Breast epithelium (tissue), 4 donors: ENCODE results near the gene HNMT. TPM values are rescaled to one million over a fixed set of nuclear protein-coding genes. Genes with fewer than 3 reads are reported as not detected.

ENCODE experiments used
- DNase-seq, 2 donors: peaks; one replicate each; pipeline ENCODE4 v3.0.0-alpha.2; 2019; ENCODE audit warnings: low spot score in 2 of 2
- H3K27ac ChIP-seq, 2 donors: fragments of 200-600 bp; sonication (generic) in 1 of 2; one replicate each; pipeline ENCODE4 v1.5.1; 2016 to 2019; ENCODE audit warnings: mild to moderate bottlenecking in 1 of 2
- H3K27me3 ChIP-seq, 2 donors: fragments of 200-600 bp; sonication (generic) in 1 of 2; one replicate each; pipeline versions ENCODE4 v1.5.1 to v1.6.0; 2017 to 2019; ENCODE audit warnings: control low read depth in 1 of 2, mild to moderate bottlenecking in 1 of 2
- H3K36me3 ChIP-seq: fragments of 200-600 bp; one replicate; pipeline ENCODE4 v1.5.1; 2019
- H3K4me1 ChIP-seq, 2 donors: fragments of 200-600 bp; sonication (generic); one replicate each; pipeline ENCODE4 v1.5.1; 2016 to 2019; ENCODE audit warnings: control low read depth in 1 of 2
- H3K4me3 ChIP-seq, 3 donors: fragments of 200-600 bp; sonication (generic); 1 replicate in 2 of 3; 2 replicates in 1 of 3; pipeline ENCODE4 v1.5.1; 2016 to 2019; ENCODE audit warnings: mild to moderate bottlenecking in 3 of 3, moderate library complexity in 2 of 3
- H3K9me3 ChIP-seq, 2 donors: fragments of 200-600 bp; sonication (generic) in 1 of 2; one replicate each; pipeline ENCODE4 v1.5.1; 2016 to 2019; ENCODE audit warnings: control low read depth in 1 of 2
- CTCF ChIP-seq, 3 donors: fragments of 450-650 bp; IDR thresholded peaks; one replicate each; pipeline ENCODE4 v1.5.1; 2016 to 2017; ENCODE audit warnings: antibody characterized with exemption in 3 of 3, mild to moderate bottlenecking in 3 of 3, moderate library complexity in 3 of 3
- POLR2A ChIP-seq: fragments of 450-650 bp; IDR thresholded peaks from one replicate; pipeline ENCODE4 v1.6.1; 2016; ENCODE audit warnings: antibody characterized with exemption, mild to moderate bottlenecking, moderate library complexity
- POLR2AphosphoS5 ChIP-seq, 3 donors: sonication (generic); formaldehyde crosslinking; IDR thresholded peaks; one replicate each; pipeline ENCODE4 v1.6.1; 2017; ENCODE audit warnings: antibody characterized with exemption in 3 of 3
- intact Hi-C: fragments of 100-400 bp; cut with DNase I; formaldehyde crosslinking; loops from one replicate; pipeline ENCODE4 v1.15.1; 2023; ENCODE audit warnings: low total_unique reads
- total RNA-seq, 3 donors: library from RNA; depleted of rRNA; stranded (reverse); fragments of >200 nt; gene quantifications; one replicate each; pipeline ENCODE4 v1.1.0, GENCODE V29; 2016

The HNMT gene
- total RNA-seq, 3 donors from 2014 or later = 94.7 to 174 (median 105) TPM

- Histone ChIP-seq H3K4me3 (no peak overlapping the region), H3K36me3 (no peaks in the 10 kb centered on the region), H3K4me1 (peaks cover 0 to 7% of the 10 kb centered on the region in 2 donors), H3K27me3 (no peaks in the 10 kb centered on the region), H3K27ac (no peak overlapping the region), H3K9me3 (peaks cover 0 to 8% of the 10 kb centered on the region in 2 donors)
- TF ChIP-seq POLR2A (no peak), POLR2AphosphoS5 (IDR thresholded peaks at IDR 0.05) (no peak), CTCF (IDR thresholded peaks at IDR 0.05) (no peak)
- DNase-seq = no peak
- intact Hi-C loops = no loop called here
Measured at GRCh38 chr2:138061961-138062360, 97.7 kb downstream of the HNMT start.

GRCh38 chr2:138063181-138063580, 98.9 kb downstream of the HNMT start:
- TF ChIP-seq CTCF (IDR thresholded peaks at IDR 0.05) = no peak
- no peak for DNase-seq
- no peaks in the 10 kb centered on the region for H3K36me3 ChIP-seq
- H3K4me3 ChIP-seq = no peak overlapping the region
- H3K9me3 ChIP-seq = peaks cover 0 to 8% of the 10 kb centered on the region in 2 donors
- H3K27ac ChIP-seq = no peak overlapping the region
- intact Hi-C loops = no loop called here
- H3K27me3 ChIP-seq = no peaks in the 10 kb centered on the region
- peaks cover 0 to 7% of the 10 kb centered on the region in 2 donors for H3K4me1 ChIP-seq
